AG09319 (cell line): ENCODE measurements around the gene TRPM6.

Experiments used
- DNase-seq: peaks from one replicate; pipeline ENCODE4 v3.0.0-alpha.2; 2010; ENCODE audit warnings: low read depth; ENCODE audit errors: extremely low read depth
- TF ChIP-seq, protein P1 (sequence below): IDR thresholded peaks from 2 replicates; pipeline ENCODE4 v1.5.1; 2011; ENCODE audit warnings: low read depth, mild to moderate bottlenecking, inconsistent platforms, low read length, moderate library complexity

TRPM6 gene

GRCh38 chr9:74771672-74772071 is 116.0 kb downstream of the TRPM6 start:
- TF ChIP-seq, protein P1, sequence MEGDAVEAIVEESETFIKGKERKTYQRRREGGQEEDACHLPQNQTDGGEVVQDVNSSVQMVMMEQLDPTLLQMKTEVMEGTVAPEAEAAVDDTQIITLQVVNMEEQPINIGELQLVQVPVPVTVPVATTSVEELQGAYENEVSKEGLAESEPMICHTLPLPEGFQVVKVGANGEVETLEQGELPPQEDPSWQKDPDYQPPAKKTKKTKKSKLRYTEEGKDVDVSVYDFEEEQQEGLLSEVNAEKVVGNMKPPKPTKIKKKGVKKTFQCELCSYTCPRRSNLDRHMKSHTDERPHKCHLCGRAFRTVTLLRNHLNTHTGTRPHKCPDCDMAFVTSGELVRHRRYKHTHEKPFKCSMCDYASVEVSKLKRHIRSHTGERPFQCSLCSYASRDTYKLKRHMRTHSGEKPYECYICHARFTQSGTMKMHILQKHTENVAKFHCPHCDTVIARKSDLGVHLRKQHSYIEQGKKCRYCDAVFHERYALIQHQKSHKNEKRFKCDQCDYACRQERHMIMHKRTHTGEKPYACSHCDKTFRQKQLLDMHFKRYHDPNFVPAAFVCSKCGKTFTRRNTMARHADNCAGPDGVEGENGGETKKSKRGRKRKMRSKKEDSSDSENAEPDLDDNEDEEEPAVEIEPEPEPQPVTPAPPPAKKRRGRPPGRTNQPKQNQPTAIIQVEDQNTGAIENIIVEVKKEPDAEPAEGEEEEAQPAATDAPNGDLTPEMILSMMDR, result no peak
- DNase-seq, result no peak

GRCh38 chr9:74771262-74771585 is 116.5 kb downstream of the TRPM6 start:
- TF ChIP-seq, protein P1, result no peak
- DNase-seq, result no peak

GRCh38 chr9:74770508-74771261 is 117.0 kb downstream of the TRPM6 start:
- TF ChIP-seq, protein P1, result peak; percentile 34
- no peak for DNase-seq

GRCh38 chr9:74765481-74765971 is 122.2 kb downstream of the TRPM6 start:
- TF ChIP-seq, protein P1, result no peak
- no peak for DNase-seq

GRCh38 chr9:74762950-74763349 is 124.8 kb downstream of the TRPM6 start:
- no peak for DNase-seq

DNA sequence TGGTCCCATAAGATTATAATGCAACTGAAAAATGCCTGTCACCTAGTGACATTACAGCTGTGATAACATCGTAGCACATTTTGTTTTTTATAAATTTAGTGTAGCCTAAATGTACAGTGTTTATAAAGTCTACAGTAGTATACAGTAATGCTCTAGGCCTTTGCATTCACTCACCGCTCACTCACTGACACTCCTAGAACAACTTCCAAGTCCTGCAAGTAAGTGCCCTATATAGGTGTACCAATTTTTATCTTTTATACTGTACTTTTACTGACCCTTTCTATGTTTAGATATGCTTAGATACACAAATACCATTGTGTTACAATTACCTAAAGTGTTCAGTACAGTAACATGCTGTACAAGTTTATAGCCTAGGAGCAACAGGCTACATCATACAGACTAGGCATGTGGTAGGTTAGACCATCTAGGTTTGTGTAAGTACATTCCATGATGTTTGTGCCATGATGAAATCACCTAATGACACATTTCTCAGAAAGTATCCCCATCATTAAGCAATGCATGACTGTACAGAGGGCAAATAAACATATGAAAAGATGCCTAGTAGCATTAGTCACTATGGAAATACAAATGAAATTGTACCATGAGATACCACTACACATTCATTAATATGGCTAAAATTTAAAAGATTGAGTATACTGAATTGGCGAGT is 127.6 kb downstream of the TRPM6 start:
- TF ChIP-seq, protein P1, result no peak
- peak; percentile 57 for DNase-seq

More at GRCh38 chr9:74762950-74763349, 124.8 kb downstream of the TRPM6 start:
- TF ChIP-seq, protein P1, result no peak

DNA sequence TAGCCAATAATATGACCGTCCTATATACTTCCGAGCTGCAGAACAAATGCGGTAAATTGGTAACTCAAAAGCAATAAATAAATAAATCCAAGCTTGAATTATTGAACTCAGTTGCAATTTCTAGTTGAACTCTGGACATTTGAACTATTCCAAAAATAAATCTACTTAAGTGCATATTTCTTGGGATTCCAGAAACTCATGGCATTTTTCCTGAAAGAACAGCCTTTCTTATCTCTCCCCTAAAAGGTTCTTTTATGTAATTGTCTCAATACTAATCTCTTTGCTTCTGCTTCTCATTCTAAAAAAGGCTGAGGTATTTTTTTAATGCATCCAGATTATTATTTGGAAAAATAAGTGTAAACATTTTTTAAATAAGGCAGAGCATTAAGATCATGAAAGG is 131.7 kb downstream of the TRPM6 start:
- DNase-seq, result no peak
- TF ChIP-seq, protein P1, result no peak
